GM18507 (cell line): ENCODE data around the gene TMEM255B.
A peak's percentile ranks its signal among the peaks of the same experiment; 100 is the strongest.

Experiments
- DNase-seq: peaks from one replicate; pipeline ENCODE4 v3.0.0; 2011; ENCODE audit warnings: low read depth; ENCODE audit not compliant: insufficient read length; ENCODE audit errors: extremely low spot score
- FAIRE-seq: peaks from 2 replicates; lab custom pipeline; 2011; peaks lifted over from hg19 to GRCh38; lab: Jason Lieb, UNC

The TMEM255B gene

GRCh38 chr13:113763254-113763653 is 4.2 kb downstream of the TMEM255B start:
- DNase-seq (no peak), FAIRE-seq (no peak)

DNA sequence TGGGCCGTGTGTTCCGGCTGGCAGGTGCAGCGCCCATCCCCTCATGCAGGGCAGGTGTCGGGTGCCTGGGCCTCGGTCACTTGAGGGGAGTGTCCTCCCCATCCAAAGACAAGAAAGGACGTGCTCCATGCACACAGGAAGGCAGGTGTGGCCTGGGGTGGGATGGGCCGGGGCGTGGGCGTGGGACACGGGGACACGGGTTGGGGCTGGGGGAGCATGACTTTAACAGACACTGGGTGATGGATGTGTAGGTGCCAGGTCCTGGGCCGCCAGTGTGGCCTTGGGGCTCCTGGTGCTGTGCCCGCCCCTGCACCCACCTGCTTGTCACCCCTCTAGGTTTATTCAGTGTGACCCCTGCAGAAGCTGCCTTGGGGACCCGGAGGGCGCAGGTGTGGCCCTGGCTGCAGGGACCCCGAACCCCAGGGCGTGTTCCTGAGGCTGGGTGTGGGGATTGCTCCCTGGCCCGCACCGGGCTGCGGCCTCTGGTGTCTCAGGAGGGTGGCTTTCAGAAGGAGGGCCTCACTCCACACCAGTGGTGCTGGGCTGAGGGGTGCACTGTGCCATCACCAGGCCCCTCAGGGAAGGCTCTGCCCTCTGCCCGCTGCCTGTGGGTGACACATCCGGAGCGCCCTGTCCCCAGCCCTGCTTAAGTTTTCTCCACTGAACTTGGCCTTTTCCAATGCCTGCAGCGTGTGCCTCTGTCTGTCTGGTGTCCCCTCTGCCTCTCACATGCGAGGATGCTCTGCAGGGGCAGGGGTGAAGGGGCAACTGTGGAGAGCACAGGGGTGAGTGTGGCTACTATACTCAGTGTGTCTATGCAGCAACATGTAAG is 5.2 kb downstream of the TMEM255B start:
- FAIRE-seq (no peak), DNase-seq (no peak)

DNA sequence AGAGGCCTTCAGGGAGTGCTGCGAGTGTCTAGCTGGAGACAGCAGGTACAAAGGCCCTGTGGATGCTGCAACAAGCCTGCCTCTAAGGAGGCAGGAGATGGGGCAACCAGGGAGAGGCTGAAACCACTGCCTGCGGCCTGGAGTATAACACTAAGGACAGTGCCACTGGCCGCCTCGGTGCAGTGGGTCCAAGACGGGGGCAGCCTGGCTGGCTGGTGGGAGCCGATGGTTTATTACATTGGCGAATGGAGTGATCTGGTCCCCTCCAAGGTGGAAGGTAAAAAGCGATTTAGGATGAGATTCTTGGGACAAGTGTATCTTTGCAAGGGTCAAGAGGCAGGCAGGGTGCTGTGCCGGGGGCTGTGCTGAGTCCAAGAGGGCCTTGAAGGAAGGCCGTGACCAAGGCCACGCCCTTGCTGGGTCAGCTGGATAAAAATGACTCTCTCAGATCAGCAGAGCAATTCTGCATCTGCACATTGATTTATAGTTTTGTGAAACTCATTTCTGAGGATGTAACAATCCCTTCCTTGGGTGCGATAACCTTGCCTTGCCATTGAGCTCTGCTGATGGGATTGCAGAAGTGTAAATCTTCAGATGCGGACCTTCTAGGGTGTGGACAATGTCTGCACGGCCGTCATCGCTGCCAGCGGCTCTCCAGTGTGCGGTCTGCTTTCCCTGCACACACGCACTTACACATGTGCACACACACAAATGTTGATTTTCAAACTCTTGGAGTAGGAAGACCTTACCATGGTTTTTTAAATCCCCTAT is 6.0 kb downstream of the TMEM255B start:
- DNase-seq (no peak), FAIRE-seq (no peak)

DNA sequence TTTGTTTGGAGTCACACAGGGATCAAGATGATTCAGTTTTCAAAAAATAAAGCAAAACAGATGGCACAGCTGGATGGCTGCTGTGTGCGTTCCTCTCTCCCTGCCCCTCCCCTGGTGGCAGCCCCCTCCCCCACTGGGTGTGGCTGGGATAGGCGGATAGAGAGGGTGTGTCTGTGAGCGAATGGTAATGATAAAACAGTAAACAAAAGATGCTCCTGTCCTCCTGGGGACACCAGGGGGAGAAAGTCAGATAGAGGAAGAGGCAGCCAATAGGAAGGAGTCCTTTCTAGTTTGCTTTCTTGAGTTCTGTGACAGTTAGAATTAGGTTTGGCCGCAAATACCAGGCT is 6.5 kb downstream of the TMEM255B start:
- no peak for FAIRE-seq
- no peak for DNase-seq

DNA sequence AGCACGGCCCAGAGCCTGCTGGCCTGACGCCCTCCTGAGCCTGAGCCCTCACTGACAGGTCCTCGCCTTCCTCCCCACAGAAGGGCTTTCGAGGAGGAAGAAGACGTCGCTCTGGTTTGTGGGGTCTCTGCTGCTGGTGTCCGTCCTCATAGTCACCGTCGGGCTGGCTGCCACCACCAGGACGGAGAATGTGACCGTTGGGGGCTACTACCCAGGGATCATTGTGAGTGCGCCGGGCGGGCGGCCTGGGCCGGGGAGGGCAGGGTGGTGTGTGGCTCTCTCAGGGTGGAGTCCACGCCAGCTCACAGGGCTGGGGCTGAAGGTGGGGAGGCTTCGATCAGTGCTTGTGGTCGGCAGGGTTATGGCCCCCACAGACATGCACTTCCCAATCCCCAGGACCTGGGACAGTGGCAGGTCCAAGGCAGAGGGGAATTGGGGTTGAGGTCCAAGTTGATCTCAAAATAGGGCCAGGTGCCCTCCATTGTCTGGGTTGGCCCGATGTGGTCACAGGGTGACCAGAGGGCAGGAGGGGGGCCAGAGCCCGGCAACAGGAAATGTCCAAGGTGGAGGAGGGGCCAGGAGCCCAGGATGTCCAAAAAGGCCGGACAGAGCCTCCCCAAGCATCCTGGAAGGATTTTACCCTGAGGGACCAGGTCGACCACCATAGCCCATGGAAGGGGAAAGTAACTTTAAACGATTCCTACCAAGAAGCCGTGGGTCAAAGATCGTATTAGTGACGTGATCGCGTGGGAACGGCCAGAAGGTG is 7.2 kb downstream of the TMEM255B start:
- DNase-seq (no peak), FAIRE-seq (no peak)

DNA sequence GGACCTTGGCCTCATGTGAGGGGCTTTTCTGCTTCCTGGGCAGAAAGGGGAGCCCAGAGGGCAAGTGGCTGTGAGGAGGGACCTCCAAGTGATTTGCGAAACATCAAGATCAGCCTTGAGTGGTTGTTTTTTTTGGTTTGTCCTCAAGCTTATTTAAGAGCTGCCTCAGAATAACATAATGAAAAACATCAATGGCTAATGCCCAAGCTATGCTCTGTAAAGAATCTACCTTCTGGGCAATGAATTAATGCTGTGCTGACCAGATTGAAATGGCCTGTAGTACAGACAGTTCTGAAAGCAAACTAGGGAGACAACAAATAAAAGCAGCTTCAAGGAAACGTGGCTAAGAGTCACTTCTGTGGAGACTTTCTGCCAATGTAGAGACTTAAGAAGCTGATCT is 8.3 kb downstream of the TMEM255B start:
- DNase-seq (no peak), FAIRE-seq (no peak)

DNA sequence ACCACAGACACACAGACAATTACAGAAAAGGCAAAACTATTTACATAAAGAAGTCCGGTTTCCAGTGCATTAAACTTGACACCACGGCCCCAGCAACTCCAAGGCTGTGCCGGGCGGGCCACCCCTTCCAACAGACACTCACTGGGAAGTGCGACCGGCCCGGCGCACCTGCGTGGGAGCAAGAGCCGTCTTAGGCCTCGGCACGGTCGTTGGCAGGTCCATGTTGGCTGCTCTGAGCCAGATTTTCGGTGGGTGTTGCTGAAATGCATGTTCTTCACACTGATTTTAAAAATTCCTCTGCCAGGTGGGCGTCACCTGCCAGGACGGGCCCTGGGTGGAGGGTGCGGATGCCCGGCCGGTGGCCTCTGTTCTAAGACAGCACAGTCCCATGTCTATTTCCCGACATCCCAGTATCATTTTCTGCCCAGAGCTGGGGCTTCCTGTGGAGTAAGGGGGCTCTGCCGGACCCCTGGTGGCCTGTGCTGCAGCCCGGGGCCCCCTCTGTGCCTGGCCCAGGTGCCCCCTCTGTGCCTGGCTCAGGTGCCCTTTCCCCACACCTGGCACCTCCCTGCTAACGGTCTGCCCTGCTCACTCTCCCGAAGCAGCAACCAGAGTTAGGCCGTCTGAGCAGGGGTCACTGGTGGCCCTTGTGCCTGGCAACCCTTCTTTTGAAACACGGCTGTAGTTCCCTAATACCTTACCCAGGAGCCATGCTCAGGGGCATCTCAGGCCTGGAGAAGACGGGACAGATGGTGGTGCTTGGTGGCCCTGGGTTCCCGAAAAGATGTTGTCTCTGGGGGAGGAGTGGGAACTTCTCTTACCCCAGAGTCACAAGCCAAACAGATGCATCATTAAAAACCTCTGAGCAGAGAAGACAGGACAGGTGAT is 9.2 kb downstream of the TMEM255B start:
- FAIRE-seq (no peak), DNase-seq (no peak)

DNA sequence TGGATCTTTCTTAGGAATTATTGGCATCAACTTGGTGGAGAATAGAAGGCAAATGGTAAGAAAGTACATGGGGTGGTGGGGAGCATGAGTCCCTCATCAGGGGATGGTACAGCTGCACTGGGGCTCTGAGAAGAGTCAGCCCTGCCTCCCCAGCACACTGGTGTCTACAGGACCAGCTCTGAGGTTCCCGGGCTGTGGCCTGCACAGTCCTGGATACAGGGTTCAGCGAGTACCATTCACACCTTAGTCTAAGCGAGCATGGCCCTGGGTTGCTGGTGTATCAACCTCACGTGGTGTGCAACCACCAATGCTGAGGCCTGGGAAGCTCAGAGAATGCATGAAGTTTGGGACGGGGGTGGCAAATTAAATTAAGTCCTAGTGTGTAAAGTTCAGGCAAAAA is 10.1 kb downstream of the TMEM255B start:
- no peak for FAIRE-seq

DNA sequence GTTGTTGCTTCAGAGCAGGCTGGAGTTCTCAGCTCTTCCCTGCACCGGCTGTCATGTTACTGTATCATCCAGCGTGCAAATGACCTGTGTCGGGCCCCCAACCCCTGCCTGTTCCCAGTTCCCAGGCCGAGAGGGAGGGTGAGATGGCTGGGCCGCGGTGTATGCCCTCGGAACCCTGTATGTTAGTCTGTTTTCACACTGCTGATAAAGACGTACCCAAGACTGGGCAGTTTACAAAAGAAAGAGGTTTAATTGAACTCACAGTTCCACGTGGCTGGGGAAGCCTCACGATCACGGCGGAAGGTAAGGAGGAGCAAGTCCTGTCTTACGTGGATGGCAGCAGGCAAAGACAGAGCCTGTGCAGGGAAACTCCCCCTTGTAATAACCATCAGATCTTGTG is 10.9 kb downstream of the TMEM255B start:
- FAIRE-seq: no peak
- no peak for DNase-seq

More for the DNA sequence above, 10.1 kb downstream of the TMEM255B start:
- no peak for DNase-seq

GRCh38 chr13:113770441-113770840 is 11.4 kb downstream of the TMEM255B start:
- DNase-seq (no peak), FAIRE-seq (no peak)

- FAIRE-seq: no peak
- no peak for DNase-seq
Observed at GRCh38 chr13:113770937-113771336, 11.9 kb downstream of the TMEM255B start.

DNA sequence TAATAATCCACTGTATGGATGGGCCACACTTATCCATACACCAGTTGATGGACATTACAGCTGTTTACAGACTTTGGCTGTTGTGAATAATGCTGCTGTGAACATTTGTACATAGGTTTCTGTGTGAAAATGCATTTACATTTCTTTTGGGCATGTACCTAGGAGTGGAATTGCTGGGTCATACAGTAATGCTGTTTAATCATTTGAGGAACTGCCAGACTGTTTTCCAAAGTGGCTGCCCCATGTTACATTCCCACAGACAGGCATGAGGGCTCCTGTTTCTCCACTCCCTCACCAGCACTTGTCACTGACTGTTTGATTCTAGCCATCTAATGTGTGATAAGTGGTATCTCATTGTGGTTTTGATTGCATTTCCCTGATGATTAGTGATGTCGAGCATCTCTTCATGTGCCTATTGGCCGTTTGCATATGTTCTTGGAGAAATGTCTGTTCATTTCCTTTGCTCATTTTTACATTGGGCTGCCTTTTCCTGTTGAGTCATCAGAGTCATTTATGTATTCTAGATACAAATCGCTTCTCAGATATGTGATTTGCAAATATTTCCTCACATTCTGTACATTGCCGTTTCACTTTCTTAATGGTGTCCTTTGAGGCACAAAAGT is 12.8 kb downstream of the TMEM255B start:
- FAIRE-seq (no peak), DNase-seq (no peak)

- FAIRE-seq: peak; percentile 49
- no peak for DNase-seq
Observed at GRCh38 chr13:113774177-113775107, 15.4 kb downstream of the TMEM255B start.

DNA sequence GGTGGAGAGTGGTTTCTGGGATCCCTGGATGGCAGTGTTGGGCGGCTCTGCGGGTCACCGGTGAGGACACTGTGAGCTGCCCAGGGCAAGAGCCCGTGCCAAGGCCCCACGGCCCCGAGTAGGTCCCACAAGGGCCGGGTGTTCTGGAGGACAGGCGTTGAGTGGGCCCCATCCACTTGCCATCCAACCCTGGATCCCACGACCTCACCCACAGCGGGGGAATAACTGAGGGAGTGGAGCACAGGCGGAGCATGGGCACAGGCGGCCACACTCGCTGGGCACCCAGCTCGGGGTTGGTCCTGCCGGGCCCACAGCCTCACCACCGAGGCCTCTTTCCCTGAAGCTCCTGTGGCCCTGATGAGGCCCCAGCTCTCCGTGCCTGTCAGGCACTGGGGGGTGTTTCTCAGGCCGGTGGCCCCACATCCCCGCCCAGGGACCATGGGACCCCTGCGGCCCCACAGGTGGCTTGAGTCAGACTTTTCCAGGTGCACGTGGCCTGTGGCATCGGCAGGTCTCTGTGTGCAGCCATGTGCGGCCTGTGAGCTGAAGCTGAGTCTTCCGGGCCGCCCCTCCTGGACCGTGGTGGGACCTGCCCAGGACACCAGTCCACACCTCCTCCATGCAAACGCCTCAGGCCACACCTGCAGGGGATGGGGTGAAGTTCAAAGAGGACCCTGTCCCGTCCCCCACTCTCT is 16.6 kb downstream of the TMEM255B start:
- no peak for FAIRE-seq
- no peak for DNase-seq

DNA sequence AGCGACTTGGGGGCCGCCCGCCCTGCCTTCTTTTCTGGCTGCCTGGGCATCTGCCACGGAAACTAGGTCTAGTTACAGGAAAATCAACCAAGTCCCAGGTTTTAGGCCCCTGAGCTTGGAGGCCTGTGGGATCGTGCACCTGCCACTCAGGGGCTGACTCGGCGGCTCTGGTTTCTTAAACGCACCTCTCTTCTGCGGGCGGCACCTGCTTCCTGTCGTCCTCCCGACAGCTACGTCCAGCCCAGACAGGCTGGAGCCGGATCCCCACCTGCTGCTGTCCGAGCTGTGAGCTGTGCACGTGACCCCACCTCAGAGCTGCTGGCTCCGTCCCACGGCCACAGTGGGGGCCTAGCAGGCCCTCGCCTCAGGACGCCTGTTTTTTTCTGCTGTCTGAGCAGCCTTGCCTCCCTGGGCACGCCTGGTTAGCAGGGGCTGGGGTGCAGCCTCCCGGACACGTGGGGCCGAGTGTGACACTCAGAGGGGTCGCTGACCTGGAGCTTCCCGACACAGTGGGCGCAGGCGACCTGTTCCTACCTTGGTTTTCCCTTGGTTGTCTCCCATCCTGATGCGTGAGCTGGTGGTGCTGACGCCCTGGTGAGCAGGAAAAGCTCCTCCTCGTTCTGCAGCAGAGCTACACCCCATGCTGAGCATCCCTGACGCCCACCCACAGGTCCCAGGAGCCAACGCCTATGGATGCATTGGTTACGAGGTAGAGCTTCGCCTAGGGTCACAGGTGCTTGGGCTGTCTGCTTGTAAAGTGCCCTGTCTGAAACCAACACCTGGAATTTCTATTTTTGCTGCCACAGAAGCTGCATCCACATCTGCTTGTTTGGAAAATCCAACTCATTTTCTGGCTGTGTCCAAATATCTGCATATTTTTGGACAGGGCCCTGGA is 17.5 kb downstream of the TMEM255B start:
- DNase-seq (no peak), FAIRE-seq (no peak)
